HFFc6 (cell line): Measurements from ENCODE around the gene ALK. TPM values are rescaled to one million over a fixed set of nuclear protein-coding genes. Genes with fewer than 3 reads are reported as not detected.
"Not testable (repeated sequence)": the region's sequence is repeated elsewhere in the genome, so short reads cannot be mapped to it uniquely, and the experiment has no call there.

ENCODE experiments used
- DNase-seq: peaks from one replicate; pipeline ENCODE4 v3.0.0-alpha.2; 2018
- H3K27ac Mint-ChIP-seq: 2 replicates; pipeline ENCODE4 v1.8.0; 2020; ENCODE audit warnings: mild to moderate bottlenecking, mixed read lengths
- H3K27me3 Mint-ChIP-seq: 2 replicates; pipeline ENCODE4 v1.8.0; 2021; ENCODE audit warnings: mild to moderate bottlenecking, moderate library complexity, mixed read lengths; ENCODE audit not compliant: insufficient read depth
- H3K36me3 Mint-ChIP-seq: 2 replicates; pipeline ENCODE4 v1.8.0; 2021; ENCODE audit warnings: low read depth, mixed read lengths
- H3K4me1 Mint-ChIP-seq: 2 replicates; pipeline ENCODE4 v1.8.0; 2020; ENCODE audit warnings: low read depth, mixed read lengths
- H3K4me3 Mint-ChIP-seq: 2 replicates; pipeline ENCODE4 v1.8.0; 2020; ENCODE audit warnings: mild to moderate bottlenecking, moderate library complexity, mixed read lengths
- H3K9me3 Mint-ChIP-seq: 2 replicates; pipeline ENCODE4 v1.8.0; 2020; ENCODE audit warnings: mild to moderate bottlenecking, mixed read lengths
- CTCF ChIP-seq: fragments of 200-600 bp; sonication (generic); IDR thresholded peaks from 2 replicates; pipeline ENCODE4 v1.5.0; 2021; ENCODE audit warnings: antibody characterized with exemption, mild to moderate bottlenecking
- total RNA-seq, 6 experiments: library from RNA; stranded (reverse); fragmentation: NEBNext Ultra II Directional; extraction: Animal tissue kit (Norgen Biotek cat#: 25700); gene quantifications; 2 replicates in 1 of 6; 3 replicates in 5 of 6; pipeline ENCODE4 v1.2.3, GENCODE V29; 2021

ALK gene
- total RNA-seq, 6 experiments from 2014 or later, result not detected

DNA sequence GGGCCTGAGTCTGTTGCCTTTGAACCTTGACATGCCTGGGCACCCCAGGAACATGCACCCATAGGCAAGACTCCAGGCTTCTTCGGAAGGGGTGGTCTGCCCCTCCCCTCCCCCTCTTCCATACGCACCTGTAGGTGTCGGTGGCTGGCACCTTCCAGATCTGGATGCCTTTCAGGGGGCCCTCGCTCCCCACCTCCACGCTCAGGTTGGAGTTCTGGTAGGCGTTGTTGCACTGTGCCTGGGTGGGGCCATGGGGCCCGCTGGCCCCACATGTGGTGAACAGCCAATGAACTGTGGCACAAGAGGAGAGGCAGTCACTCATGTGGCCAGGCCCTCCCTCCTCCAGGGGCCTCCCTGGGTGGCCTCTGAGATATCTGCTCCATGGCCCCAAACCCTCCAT, 670.4 kb downstream of the ALK start:
- Mint-ChIP-seq H3K27ac (no peak overlapping the region), H3K9me3 (no peaks in the 10 kb centered on the region), H3K4me3 (no peak overlapping the region), H3K27me3 (peaks cover 16% of the 10 kb centered on the region), H3K4me1 (no peaks in the 10 kb centered on the region), H3K36me3 (no peaks in the 10 kb centered on the region)
- no peak for TF ChIP-seq CTCF
- no peak for DNase-seq

DNA sequence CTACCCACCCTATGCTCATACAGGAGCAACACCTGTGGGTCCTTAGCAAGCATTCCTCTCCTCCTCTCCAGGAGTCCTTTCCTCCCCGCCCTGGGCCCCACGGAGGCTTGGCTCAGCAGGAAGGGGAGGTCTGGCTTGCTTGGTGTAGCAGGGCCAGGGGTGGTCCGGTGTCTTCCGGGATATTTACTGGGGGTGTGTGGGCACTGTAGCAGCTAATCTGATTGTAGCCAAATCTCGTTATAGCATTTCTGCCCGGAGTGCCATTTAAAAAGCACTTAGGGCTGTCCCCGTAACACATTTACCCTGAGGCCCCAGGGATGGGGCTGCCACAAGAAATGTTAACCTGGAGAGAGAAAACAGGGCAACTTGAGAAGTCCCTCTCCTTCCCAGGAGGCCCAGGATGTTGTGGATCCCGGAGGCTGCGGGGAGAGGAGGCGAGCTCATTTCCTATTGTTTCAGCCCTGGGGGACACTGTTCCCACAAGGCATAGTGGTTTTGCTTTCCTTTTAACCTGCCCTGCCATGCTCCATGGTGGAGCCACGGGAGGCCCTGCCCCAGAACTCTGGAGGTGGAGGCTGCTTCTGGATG, 671.6 kb downstream of the ALK start:
- Mint-ChIP-seq H3K27ac (no peak overlapping the region), H3K9me3 (no peaks in the 10 kb centered on the region), H3K36me3 (no peaks in the 10 kb centered on the region), H3K27me3 (peaks cover 6% of the 10 kb centered on the region), H3K4me1 (no peaks in the 10 kb centered on the region), H3K4me3 (no peak overlapping the region)
- no peak for DNase-seq
- TF ChIP-seq CTCF, result no peak

DNA sequence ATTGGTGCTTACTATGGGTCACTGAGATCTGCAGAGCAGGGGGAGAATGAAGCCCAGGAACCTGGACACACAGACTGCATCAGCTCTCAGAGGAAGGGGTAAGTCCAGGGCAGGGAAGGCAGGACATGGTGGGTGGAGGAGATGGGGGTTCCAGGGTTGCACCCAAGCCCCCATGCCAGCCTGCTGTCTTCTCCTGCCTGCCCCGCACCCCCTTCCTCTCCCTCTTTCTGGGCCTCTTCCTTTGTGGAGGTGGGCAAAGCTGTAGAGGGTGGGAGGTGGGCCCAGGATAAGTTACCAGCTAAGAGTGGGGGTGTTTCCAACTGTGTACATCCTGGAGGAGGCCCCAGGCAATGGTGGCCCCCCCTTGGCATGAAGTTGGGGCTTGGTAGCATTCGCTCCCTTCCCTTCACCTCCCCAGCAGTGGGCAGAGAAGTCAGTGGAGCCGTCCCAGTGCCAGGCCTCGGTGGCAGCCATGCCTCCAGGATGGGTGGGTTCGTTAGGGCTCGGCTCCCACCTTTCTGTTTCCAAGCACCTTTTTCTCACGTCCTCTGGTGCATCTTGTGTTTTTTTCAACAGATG, 674.0 kb downstream of the ALK start:
- TF ChIP-seq CTCF, result no peak
- H3K4me1 Mint-ChIP-seq, result no peaks in the 10 kb centered on the region
- no peak overlapping the region for H3K4me3 Mint-ChIP-seq
- no peaks in the 10 kb centered on the region for H3K36me3 Mint-ChIP-seq
- peaks cover 7% of the 10 kb centered on the region for H3K27me3 Mint-ChIP-seq
- H3K27ac Mint-ChIP-seq, result no peak overlapping the region
- no peak for DNase-seq
- H3K9me3 Mint-ChIP-seq, result no peaks in the 10 kb centered on the region

GRCh38 chr2:29246383-29247300, 674.7 kb downstream of the ALK start:
- Mint-ChIP-seq H3K27me3 (peaks cover 10% of the 10 kb centered on the region), H3K9me3 (no peaks in the 10 kb centered on the region), H3K36me3 (no peaks in the 10 kb centered on the region), H3K27ac (no peak overlapping the region), H3K4me1 (no peaks in the 10 kb centered on the region), H3K4me3 (no peak overlapping the region)
- DNase-seq, result no peak
- no peak for TF ChIP-seq CTCF

DNA sequence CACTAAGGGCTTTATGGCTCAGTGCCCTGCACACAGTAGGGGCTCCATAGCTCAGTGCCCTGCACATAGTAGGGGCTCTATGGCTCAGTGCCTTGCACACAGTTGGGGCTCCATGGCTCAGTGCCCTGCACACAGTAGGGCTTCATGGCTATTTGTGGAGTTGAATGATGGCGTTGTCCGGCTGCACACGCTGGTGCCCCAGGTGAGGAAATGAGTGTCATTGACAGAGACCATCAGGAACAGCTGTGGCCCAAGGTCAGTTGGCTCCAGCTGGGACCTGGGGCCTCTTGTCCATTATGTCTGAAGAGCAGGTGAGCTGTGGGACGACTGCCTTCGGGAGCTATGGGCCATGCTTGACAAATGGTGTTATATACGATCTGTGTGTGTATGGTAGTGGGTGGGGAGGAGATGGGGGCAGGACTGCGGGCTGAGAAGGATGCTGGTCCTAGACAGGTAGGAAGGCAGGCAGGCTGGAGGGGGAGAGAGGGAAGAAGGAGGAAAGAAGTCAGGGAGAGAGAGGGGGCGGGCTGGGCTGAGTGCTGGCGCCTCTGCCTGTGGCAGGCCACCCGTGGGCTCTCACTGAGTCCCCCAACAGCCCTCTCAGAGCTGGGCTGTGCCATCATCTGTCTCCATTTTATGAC, 675.5 kb downstream of the ALK start:
- peaks cover 11% of the 10 kb centered on the region for H3K27me3 Mint-ChIP-seq
- no peak overlapping the region for H3K27ac Mint-ChIP-seq
- H3K4me3 Mint-ChIP-seq, result no peak overlapping the region
- no peak for DNase-seq
- H3K4me1 Mint-ChIP-seq, result no peaks in the 10 kb centered on the region
- H3K9me3 Mint-ChIP-seq, result no peaks in the 10 kb centered on the region
- H3K36me3 Mint-ChIP-seq, result no peaks in the 10 kb centered on the region
- TF ChIP-seq CTCF, result no peak

GRCh38 chr2:29245035-29245741, 676.2 kb downstream of the ALK start:
- not testable (repeated sequence) for H3K36me3 Mint-ChIP-seq, DNase-seq, H3K4me3 Mint-ChIP-seq, H3K27ac Mint-ChIP-seq, H3K4me1 Mint-ChIP-seq, H3K9me3 Mint-ChIP-seq
- H3K27me3 Mint-ChIP-seq, result peaks cover 14% of the 10 kb centered on the region
